Endothelial cell (in vitro differentiated cells): ENCODE measurements around the gene ZNF860. TPM values are rescaled to one million over a fixed set of nuclear protein-coding genes. Genes with fewer than 3 reads are reported as not detected.

Source experiments
- DNase-seq: peaks from one replicate; pipeline ENCODE4 v3.0.0; 2021; ENCODE audit warnings: low spot score
- H3K27ac Mint-ChIP-seq: one replicate; pipeline ENCODE4 v1.8.0; 2021; ENCODE audit warnings: mixed read lengths, inconsistent platforms; ENCODE audit not compliant: unreplicated experiment
- H3K27me3 Mint-ChIP-seq: one replicate; pipeline ENCODE4 v1.8.0; 2021; ENCODE audit warnings: mild to moderate bottlenecking, moderate library complexity, mixed read lengths, inconsistent platforms; ENCODE audit not compliant: unreplicated experiment
- H3K36me3 Mint-ChIP-seq: one replicate; pipeline ENCODE4 v1.8.0; 2021; ENCODE audit warnings: mild to moderate bottlenecking, low read depth, mixed read lengths, inconsistent platforms; ENCODE audit not compliant: unreplicated experiment
- H3K4me1 Mint-ChIP-seq: one replicate; pipeline ENCODE4 v1.8.0; 2021; ENCODE audit warnings: mild to moderate bottlenecking, mixed read lengths, inconsistent platforms; ENCODE audit not compliant: unreplicated experiment
- H3K4me3 Mint-ChIP-seq: one replicate; pipeline ENCODE4 v1.8.0; 2021; ENCODE audit warnings: mild to moderate bottlenecking, mixed read lengths, inconsistent platforms; ENCODE audit not compliant: unreplicated experiment
- H3K9me3 Mint-ChIP-seq: one replicate; pipeline ENCODE4 v1.8.0; 2021; ENCODE audit warnings: mixed read lengths, inconsistent platforms; ENCODE audit not compliant: unreplicated experiment
- total RNA-seq: library from RNA; stranded (reverse); fragmentation: NEBNext Ultra II Directional; extraction: Animal tissue kit (Norgen Biotek cat#: 25700); gene quantifications from one replicate; pipeline ENCODE4 v1.2.1, GENCODE V29; 2021; ENCODE audit not compliant: unreplicated experiment
- TF ChIP-seq, protein P1 (sequence below): fragments of 200-600 bp; sonication (generic); IDR thresholded peaks from one replicate; pipeline ENCODE4 v1.5.0; 2021; ENCODE audit warnings: antibody characterized with exemption; ENCODE audit not compliant: unreplicated experiment

Gene ZNF860
- total RNA-seq, 1 donor from 2014 or later, result 1.1 TPM

DNA sequence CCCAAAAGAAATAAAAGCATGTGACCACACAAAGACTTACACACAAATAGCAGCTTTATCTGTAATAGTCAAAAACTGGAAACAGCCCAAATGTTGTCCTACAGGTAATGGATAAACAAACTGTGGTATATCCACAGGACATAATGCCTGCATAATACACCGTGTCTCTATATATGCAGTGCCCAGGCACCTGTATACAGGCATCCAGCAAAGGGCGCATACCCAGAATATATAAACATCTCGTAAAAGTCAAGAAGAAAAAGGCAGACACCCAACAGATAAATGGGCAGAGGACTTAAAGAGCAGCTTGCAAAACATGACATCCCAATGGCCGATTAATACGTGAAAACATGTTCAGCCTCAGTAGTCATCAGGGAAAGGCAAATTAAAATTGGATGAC is 7.7 kb upstream of the ZNF860 start:
- peaks cover 25% of the 10 kb centered on the region for H3K4me1 Mint-ChIP-seq
- H3K9me3 Mint-ChIP-seq, result no peaks in the 10 kb centered on the region
- peaks cover 2% of the 10 kb centered on the region for H3K27me3 Mint-ChIP-seq
- TF ChIP-seq, protein P1, sequence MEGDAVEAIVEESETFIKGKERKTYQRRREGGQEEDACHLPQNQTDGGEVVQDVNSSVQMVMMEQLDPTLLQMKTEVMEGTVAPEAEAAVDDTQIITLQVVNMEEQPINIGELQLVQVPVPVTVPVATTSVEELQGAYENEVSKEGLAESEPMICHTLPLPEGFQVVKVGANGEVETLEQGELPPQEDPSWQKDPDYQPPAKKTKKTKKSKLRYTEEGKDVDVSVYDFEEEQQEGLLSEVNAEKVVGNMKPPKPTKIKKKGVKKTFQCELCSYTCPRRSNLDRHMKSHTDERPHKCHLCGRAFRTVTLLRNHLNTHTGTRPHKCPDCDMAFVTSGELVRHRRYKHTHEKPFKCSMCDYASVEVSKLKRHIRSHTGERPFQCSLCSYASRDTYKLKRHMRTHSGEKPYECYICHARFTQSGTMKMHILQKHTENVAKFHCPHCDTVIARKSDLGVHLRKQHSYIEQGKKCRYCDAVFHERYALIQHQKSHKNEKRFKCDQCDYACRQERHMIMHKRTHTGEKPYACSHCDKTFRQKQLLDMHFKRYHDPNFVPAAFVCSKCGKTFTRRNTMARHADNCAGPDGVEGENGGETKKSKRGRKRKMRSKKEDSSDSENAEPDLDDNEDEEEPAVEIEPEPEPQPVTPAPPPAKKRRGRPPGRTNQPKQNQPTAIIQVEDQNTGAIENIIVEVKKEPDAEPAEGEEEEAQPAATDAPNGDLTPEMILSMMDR, result no peak
- peaks cover 6% of the 10 kb centered on the region for H3K36me3 Mint-ChIP-seq
- DNase-seq, result no peak
- H3K4me3 Mint-ChIP-seq, result no peak overlapping the region
- H3K27ac Mint-ChIP-seq, result no peak overlapping the region

DNA sequence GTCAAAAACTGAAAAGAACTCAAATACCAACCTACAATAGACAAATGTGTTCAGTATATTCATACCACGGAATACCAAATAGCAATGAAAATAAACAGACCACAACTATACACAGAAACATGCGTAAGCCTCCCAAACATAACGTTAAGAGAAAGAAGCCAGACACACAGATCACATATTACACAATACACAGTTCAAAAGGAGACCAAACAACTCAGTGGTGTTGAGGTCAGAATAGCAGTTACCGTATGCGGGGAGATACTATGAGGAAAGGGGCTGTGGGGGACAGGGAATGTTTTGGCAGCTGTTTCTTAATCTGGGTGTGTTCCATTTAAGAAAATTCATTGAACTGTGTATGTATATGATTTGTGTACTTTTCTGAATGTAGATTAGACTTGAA is 7.1 kb upstream of the ZNF860 start:
- Mint-ChIP-seq H3K4me3 (no peak overlapping the region), H3K4me1 (peaks cover 26% of the 10 kb centered on the region), H3K27ac (no peak overlapping the region), H3K27me3 (peaks cover 2% of the 10 kb centered on the region), H3K9me3 (no peaks in the 10 kb centered on the region), H3K36me3 (peaks cover 6% of the 10 kb centered on the region)
- no peak for DNase-seq
- TF ChIP-seq, protein P1, result no peak

DNA sequence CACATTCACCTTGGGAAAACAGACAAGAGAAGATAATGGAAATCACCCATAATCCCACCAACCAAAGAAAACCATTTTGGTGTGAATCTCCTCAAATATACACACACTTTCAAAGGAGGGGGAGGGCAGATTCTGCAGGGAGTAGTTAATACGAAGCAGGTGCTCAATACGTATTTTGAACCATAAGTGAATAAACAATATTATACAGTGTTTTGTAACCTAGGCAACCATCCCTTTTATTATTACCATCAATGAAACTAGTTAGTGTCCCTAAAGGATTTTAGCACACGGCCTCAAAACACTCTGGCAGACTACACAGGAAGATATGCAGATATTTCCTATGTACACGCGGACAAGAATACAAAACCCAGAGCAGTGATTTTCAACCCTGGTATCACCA is 6.6 kb upstream of the ZNF860 start:
- H3K4me1 Mint-ChIP-seq, result peaks cover 26% of the 10 kb centered on the region
- peaks cover 6% of the 10 kb centered on the region for H3K36me3 Mint-ChIP-seq
- no peak for DNase-seq
- TF ChIP-seq, protein P1, result no peak
- H3K27ac Mint-ChIP-seq, result no peak overlapping the region
- H3K4me3 Mint-ChIP-seq, result no peak overlapping the region
- peaks cover 3% of the 10 kb centered on the region for H3K27me3 Mint-ChIP-seq
- H3K9me3 Mint-ChIP-seq, result no peaks in the 10 kb centered on the region

DNA sequence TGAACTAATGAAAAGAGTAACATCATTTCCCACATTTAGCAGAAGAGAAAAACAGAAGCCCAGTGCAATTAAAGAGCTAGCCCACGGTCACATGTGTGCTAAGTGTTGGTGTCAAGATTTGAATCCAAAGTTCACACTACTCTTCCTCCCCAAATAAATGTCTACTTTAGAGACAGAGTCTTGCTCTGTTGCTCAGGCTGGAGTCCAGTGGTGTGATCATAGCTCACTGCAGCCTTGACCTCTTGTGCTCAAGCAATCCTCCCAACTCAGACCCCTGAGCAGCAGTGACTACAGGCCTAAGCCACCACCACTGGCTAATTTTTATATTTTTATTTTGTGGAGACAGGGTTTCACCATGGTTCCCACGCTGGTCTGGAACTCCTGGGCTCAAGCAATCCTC is 5.2 kb upstream of the ZNF860 start:
- Mint-ChIP-seq H3K9me3 (no peaks in the 10 kb centered on the region), H3K27ac (no peak overlapping the region), H3K4me3 (no peak overlapping the region), H3K4me1 (peaks cover 17% of the 10 kb centered on the region), H3K36me3 (peaks cover 6% of the 10 kb centered on the region), H3K27me3 (peaks cover 3% of the 10 kb centered on the region)
- DNase-seq, result no peak
- TF ChIP-seq, protein P1, result no peak

DNA sequence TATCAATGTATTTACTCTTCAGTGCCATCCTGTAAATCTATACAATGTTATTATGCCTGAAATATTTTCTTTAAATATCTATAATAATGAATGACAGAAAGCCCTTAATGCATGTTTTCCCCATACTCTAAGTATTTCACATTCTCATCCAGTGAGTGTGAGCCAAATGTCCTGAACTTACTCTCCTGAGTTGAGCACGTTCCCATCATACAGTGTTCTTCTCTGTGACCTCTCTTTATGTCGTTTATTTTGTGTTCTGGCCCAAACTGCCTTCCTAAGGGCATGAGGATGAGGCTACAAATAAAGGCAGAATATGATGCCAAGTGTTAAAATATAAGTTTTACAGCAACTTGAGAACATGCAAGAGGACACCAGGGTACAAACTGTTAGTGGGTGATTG is 3.8 kb upstream of the ZNF860 start:
- DNase-seq, result no peak
- Mint-ChIP-seq H3K4me3 (no peak overlapping the region), H3K36me3 (peaks cover 3% of the 10 kb centered on the region), H3K27me3 (peaks cover 1% of the 10 kb centered on the region), H3K9me3 (no peaks in the 10 kb centered on the region), H3K4me1 (peaks cover 20% of the 10 kb centered on the region), H3K27ac (no peak overlapping the region)
- TF ChIP-seq, protein P1, result no peak
